ENCODE results near the gene CPT1A.

Gene CPT1A

GRCh38 chr11:68783216-68783821, 58.4 kb downstream of the CPT1A start:
- no peak for DNase-seq

- no peak for DNase-seq
These were observed 59.0 kb downstream of the CPT1A start for GRCh38 chr11:68782711-68783110.

GRCh38 chr11:68780829-68781228, 60.9 kb downstream of the CPT1A start:
- DNase-seq = no peak

- no peak for DNase-seq
These were observed 63.5 kb downstream of the CPT1A start for GRCh38 chr11:68778205-68778604.

- no peak for DNase-seq
These were observed 65.1 kb downstream of the CPT1A start for GRCh38 chr11:68776442-68777235.

- DNase-seq = no peak
These were observed 65.7 kb downstream of the CPT1A start for GRCh38 chr11:68775951-68776388.

GRCh38 chr11:68774194-68774585, 67.5 kb downstream of the CPT1A start:
- no peak for DNase-seq

- no peak for DNase-seq
These were observed 68.1 kb downstream of the CPT1A start for GRCh38 chr11:68773521-68774193.

GRCh38 chr11:68772936-68773335, 68.8 kb downstream of the CPT1A start:
- DNase-seq = no peak

- DNase-seq = no peak
These were observed 70.9 kb downstream of the CPT1A start for GRCh38 chr11:68770781-68771180.

- DNase-seq = no peak
These were observed 74.0 kb downstream of the CPT1A start for GRCh38 chr11:68767672-68768071.

- no peak for DNase-seq
These were observed 74.9 kb downstream of the CPT1A start for GRCh38 chr11:68766786-68767185.

- DNase-seq = no peak
These were observed 77.0 kb downstream of the CPT1A start for GRCh38 chr11:68764746-68765145.

- DNase-seq = no peak
These were observed 77.6 kb downstream of the CPT1A start for GRCh38 chr11:68763926-68764657.

- no peak for DNase-seq
These were observed 78.5 kb downstream of the CPT1A start for GRCh38 chr11:68763181-68763721.

- no peak for DNase-seq
These were observed 79.2 kb downstream of the CPT1A start for GRCh38 chr11:68762481-68762880.

- no peak for DNase-seq
These were observed 79.9 kb downstream of the CPT1A start for GRCh38 chr11:68761801-68762200.

- DNase-seq = no peak
These were observed 81.7 kb downstream of the CPT1A start for GRCh38 chr11:68759991-68760390.

- no peak for DNase-seq
These were observed 84.0 kb downstream of the CPT1A start for GRCh38 chr11:68757711-68758110.

- no peak for DNase-seq
These were observed 85.4 kb downstream of the CPT1A start for GRCh38 chr11:68756171-68756766.

GRCh38 chr11:68753300-68753699, 88.4 kb downstream of the CPT1A start:
- DNase-seq = no peak

GRCh38 chr11:68751331-68751856, 90.3 kb downstream of the CPT1A start, which contains the start of gene TESMIN:
TESMIN (minus strand) TSS chr11:68751520; CDS start chr11:68750660, 860 bp downstream.
- DNase-seq = peak; percentile 93
